H1 (cell line): ENCODE measurements around the gene HCK. TPM values are rescaled to one million over a fixed set of nuclear protein-coding genes. Genes with fewer than 3 reads are reported as not detected.

Experiments used
- E2F6 ChIP-seq: IDR thresholded peaks from 2 replicates; pipeline ENCODE4 v1.6.1; 2012; ENCODE audit warnings: inconsistent platforms
- SP4 ChIP-seq: IDR thresholded peaks from 2 replicates; pipeline ENCODE4 v1.6.1; 2012; ENCODE audit warnings: low read length, inconsistent platforms
- polyA plus RNA-seq, 7 experiments: library from polyadenylated mRNA; depleted of rRNA in 3 of 7; stranded (reverse) in 5 of 7; unstranded in 2 of 7; fragments of >200 nt in 5 of 7; fragments of 200-250 nt in 2 of 7; gene quantifications; 1 replicate in 5 of 7; 2 replicates in 1 of 7; 4 replicates in 1 of 7; pipeline versions ENCODE4 v1.2.1 to v1.2.3, GENCODE V29; 2011 to 2013; ENCODE audit warnings: missing spikeins in 2 of 7, mixed read lengths in 2 of 7
- total RNA-seq: library from RNA; stranded (reverse); fragmentation: NEBNext Ultra II Directional; extraction: Animal tissue kit (Norgen Biotek cat#: 25700); gene quantifications from 2 replicates; pipeline ENCODE4 v1.2.1, GENCODE V29; 2021

Gene HCK
- total and polyA plus RNA-seq, 2 of the 8 experiments (the other 6 are each of a cell fraction or from before 2014, with no cell fraction given): 0.37 to 4.3 TPM

GRCh38 chr20:32052090-32052777 lies at the start of gene HCK (continued):
- TF ChIP-seq E2F6 (no peak), SP4 (no peak)
